ENCODE measurements around the gene PREP.
A peak's percentile ranks its signal among the peaks of the same experiment; 100 is the strongest.

The PREP gene

GRCh38 chr6:105409734-105410133 lies 6.9 kb upstream of the PREP start:
- no peak for DNase-seq (ENCODE audit: low spot score)
- TF ChIP-seq CTCF (IDR thresholded peaks at IDR 0.05; ENCODE audit: extremely low read depth, missing control alignments): no peak

- TF ChIP-seq CTCF (IDR thresholded peaks at IDR 0.05; ENCODE audit: extremely low read depth, missing control alignments): no peak
- peak; percentile 64 for DNase-seq (ENCODE audit: low spot score)
Observed at GRCh38 chr6:105402090-105402938, 568 bp downstream of the PREP start.

DNA sequence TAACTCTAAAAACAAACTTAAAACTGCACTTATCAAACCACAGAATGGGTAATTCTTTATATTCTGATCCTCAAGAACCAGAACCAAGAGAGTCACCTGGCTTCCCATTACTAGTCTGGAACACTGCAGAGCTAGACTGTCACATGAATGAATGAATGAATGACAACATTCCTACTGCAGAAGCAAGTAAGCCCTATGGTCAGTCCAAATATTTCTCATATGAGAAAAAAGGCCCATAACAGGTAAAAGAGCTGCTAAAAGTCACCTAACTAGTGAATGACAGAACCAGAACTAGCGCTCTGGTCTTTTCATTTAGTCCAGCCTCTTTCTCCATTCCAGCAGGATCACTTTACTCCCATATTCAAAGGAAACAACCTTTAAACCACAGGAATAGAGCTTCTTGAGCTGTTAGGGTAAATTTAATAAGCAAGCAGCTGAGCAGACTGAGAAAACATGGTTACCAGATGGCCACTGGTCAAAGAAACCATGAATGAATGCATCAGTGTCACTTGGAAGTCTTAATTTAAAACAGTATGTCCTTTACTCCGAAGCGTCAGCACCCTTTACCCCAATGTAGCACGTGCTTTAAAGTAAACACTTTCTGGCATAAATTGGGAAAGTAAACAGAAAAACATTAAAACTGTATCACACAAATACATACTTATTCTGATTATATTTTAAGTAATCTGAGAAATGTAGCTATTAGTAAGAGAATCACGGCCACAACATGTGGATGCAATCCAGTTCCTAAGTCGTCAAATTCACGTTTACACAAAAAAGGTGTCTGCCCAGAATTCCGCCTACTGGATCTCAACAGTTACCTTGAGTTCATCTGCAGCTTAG lies 1.4 kb downstream of the PREP start:
- DNase-seq (ENCODE audit: low spot score): no peak
- TF ChIP-seq CTCF (IDR thresholded peaks at IDR 0.05; ENCODE audit: extremely low read depth, missing control alignments): no peak

DNA sequence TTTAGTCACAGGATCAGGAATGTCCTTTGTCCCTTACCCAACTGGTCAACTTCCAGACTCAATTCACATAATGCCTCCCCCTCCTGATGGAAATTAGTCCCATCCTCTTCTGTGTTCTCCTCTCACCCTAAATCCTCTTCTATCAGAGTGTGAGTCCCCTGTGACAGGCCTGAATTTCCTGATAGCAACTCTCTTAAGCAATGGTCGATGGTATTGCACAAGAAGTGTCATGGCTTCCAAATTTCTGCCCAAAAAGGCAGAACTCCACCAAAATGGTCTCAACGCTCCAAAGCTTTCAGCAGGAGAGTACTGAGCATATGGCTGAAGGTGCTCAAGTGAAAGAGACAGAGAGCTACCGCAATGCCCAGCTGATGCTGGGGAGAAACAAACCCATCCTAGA lies 2.4 kb downstream of the PREP start:
- no peak for TF ChIP-seq CTCF (IDR thresholded peaks at IDR 0.05; ENCODE audit: extremely low read depth, missing control alignments)

DNA sequence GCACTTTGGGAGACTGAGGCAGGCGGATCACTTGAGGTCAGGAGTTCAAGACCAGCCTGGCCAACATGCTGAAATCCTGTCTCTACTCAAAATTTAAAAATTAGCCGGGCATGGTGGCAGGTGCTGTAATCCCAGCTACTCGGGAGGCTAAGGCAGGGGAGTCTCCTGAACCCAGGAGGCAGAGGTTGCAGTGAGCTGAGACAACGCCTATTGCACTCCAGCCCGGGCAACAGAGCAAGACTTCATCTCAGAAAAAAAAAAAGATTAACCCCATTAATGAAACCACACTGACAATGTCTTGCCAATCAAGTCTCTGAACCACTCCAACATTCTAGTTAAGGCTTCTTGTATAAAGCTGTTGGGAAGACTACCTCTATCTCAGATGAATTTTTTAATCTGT lies 4.0 kb downstream of the PREP start:
- DNase-seq (ENCODE audit: low spot score): no peak
- no peak for TF ChIP-seq CTCF (IDR thresholded peaks at IDR 0.05; ENCODE audit: extremely low read depth, missing control alignments)

More for the DNA sequence above, 2.4 kb downstream of the PREP start:
- no peak for DNase-seq (ENCODE audit: low spot score)

DNA sequence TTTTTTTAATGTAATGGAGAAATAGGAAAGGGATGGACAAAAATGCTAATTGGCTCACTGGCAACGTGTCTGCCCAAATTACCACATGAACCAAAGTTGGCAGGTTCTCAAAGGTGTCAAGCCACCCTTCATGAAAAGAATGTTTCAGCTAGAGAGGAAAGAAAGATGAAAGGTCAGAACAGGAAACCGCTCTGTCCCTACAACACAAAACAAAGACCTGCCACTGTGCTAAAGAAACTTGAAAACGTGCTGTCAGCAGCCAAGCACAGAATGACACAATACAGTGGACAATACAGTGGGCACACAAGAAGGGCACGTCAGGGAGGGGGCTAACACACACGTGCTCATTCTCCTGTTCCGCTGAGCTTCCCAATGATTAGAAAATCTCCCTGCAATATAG lies 4.9 kb downstream of the PREP start:
- TF ChIP-seq CTCF (IDR thresholded peaks at IDR 0.05; ENCODE audit: extremely low read depth, missing control alignments): no peak

GRCh38 chr6:105391705-105392104 lies 11.2 kb downstream of the PREP start:
- DNase-seq (ENCODE audit: low spot score): no peak
- TF ChIP-seq CTCF (IDR thresholded peaks at IDR 0.05; ENCODE audit: extremely low read depth, missing control alignments): no peak

More for the DNA sequence above, 4.9 kb downstream of the PREP start:
- DNase-seq (ENCODE audit: low spot score): no peak

Data from GM20000 (cell line).